GM15510 (cell line): Measurements from ENCODE around the gene VWDE.

ENCODE experiments used
- POLR2A ChIP-seq: IDR thresholded peaks from 3 replicates; pipeline ENCODE4 v1.6.1; 2011; ENCODE audit warnings: borderline replicate concordance; ENCODE audit not compliant: insufficient read length; ENCODE audit errors: extremely low read depth

VWDE gene

GRCh38 chr7:12320241-12320986 is 83.3 kb downstream of the VWDE start:
- no peak for TF ChIP-seq POLR2A

- no peak for TF ChIP-seq POLR2A
Observed at GRCh38 chr7:12317675-12318074, 86.0 kb downstream of the VWDE start.

- TF ChIP-seq POLR2A = no peak
Observed at GRCh38 chr7:12316925-12317324, 86.7 kb downstream of the VWDE start.

GRCh38 chr7:12315049-12315448 is 88.6 kb downstream of the VWDE start:
- no peak for TF ChIP-seq POLR2A

GRCh38 chr7:12314199-12314598 is 89.5 kb downstream of the VWDE start:
- TF ChIP-seq POLR2A = no peak

GRCh38 chr7:12305502-12305901 is 98.2 kb downstream of the VWDE start:
- no peak for TF ChIP-seq POLR2A

- TF ChIP-seq POLR2A = no peak
Observed at GRCh38 chr7:12303495-12303894, 100.2 kb downstream of the VWDE start.

- TF ChIP-seq POLR2A = no peak
Observed at GRCh38 chr7:12303062-12303461, 100.6 kb downstream of the VWDE start.

GRCh38 chr7:12300415-12300814 is 103.2 kb downstream of the VWDE start:
- TF ChIP-seq POLR2A = no peak

- TF ChIP-seq POLR2A = no peak
Observed at GRCh38 chr7:12299367-12299766, 104.3 kb downstream of the VWDE start.

- no peak for TF ChIP-seq POLR2A
Observed at GRCh38 chr7:12297283-12298108, 106.2 kb downstream of the VWDE start.

GRCh38 chr7:12296051-12296570 is 107.6 kb downstream of the VWDE start:
- TF ChIP-seq POLR2A = no peak

- TF ChIP-seq POLR2A = no peak
Observed at GRCh38 chr7:12294701-12295100, 109.0 kb downstream of the VWDE start.

GRCh38 chr7:12291870-12292269 is 111.8 kb downstream of the VWDE start:
- TF ChIP-seq POLR2A = no peak

- no peak for TF ChIP-seq POLR2A
Observed at GRCh38 chr7:12290761-12291160, 112.9 kb downstream of the VWDE start.
